NCI-H226 (cell line): ENCODE measurements around the gene GIMAP7.
"Not testable (repeated sequence)": the region's sequence is repeated elsewhere in the genome, so short reads cannot be mapped to it uniquely, and the experiment has no call there.

ENCODE experiments used
- DNase-seq: peaks from one replicate; pipeline ENCODE4 v3.0.0-alpha.2; 2015

Gene GIMAP7

DNA sequence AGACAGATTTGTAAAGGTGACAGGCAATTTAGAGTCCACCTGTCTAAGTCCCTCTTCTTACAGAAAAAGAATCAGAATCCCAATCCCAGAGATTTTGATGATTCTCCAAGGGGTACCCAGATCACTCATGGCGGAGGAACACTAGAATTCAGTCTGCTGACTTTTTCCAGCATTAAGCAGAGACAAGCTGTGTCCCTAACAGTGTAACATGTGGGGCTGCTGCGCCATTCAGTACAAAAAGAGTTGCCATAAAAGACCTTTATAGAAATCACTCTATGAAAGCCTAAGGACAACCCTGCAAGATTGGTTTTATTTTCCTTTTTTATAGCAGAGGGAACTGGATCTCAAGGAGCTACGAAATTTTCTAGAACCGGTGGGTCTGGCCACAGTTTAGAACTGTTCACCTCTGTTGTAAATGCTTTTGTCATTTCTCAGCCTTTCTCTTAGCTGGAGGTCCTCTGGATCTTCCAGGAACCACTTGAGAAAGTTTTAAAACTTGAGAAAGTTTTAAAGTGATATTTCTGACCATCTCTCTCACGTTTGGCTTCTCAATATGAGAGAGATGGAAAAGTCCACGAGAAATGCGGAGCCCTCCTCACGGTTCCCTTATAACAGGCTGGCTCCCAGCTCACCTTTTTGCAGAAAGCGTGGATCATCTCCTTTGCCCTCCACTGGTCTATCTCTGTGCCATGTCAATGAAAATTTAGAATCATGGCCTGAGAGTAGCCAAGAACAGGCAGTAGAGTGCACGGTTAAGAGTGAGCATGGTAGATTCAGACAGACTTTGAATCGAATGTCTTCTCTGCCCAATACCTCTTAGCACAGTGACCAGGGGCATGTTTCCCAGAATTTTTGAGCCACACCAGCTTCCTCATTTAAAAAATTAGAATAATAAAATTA is 826 bp downstream of the GIMAP7 start:
- DNase-seq, result no peak

DNA sequence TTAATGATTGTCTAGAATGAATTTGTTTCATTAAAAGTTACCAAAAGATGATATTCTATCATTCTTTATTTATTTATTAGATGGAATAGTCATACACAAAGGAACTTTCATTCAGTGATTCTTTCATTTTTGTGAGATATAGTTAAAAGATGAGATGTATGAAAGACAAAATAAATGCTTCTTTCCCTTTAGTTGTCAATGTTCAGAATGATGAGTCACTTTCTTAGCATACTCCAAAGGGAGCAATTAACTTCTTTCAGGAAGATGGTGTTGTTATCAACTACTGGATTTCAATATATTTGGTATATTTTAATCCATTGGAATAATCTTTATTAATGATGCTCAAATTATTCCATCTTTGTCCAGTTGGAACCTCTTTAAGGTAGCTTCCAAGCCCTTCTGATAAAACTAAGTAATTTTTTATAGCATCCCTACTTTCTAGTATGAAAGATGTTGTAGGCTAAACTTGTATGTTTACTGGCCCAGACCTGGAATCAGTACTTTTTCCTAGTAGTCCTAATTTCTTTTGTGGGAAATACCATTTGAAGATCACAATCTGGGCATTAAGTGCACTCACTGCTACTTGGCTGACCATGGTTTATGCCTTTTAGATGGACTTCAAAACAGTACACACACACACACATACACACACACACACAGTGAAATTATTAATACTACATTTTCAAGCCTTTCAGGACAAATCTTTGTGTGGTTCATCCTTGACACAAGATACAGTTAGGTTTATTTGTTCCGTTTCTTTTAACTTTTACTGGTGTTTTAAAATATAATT is 2.5 kb downstream of the GIMAP7 start:
- DNase-seq, result no peak

DNA sequence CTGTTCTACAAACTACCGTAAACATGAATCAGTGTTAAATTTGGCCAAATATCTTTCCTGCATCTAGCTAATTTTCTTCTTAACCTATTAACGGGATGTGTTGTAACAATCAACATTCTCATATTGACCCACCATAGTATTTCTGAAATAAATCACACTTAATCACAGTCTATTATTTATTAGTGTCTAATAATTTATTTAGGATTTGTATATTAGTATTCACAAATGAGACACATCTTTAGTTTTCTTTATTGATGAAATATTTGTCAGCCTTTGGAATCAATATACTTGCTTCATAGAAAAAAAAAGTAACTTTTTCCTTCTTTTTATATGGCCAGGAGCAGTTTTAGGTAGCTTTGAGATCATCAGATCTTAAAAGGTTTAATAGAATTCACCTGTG is 4.6 kb downstream of the GIMAP7 start:
- DNase-seq, result no peak

DNA sequence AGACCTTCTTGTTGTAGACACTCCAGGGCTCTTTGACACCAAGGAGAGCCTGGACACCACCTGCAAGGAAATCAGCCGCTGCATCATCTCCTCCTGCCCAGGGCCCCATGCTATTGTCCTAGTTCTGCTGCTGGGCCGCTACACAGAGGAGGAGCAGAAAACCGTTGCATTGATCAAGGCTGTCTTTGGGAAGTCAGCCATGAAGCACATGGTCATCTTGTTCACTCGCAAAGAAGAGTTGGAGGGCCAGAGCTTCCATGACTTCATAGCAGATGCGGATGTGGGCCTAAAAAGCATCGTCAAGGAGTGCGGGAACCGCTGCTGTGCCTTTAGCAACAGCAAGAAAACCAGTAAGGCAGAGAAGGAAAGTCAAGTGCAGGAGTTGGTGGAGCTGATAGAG is 5.5 kb downstream of the GIMAP7 start:
- no peak for DNase-seq

DNA sequence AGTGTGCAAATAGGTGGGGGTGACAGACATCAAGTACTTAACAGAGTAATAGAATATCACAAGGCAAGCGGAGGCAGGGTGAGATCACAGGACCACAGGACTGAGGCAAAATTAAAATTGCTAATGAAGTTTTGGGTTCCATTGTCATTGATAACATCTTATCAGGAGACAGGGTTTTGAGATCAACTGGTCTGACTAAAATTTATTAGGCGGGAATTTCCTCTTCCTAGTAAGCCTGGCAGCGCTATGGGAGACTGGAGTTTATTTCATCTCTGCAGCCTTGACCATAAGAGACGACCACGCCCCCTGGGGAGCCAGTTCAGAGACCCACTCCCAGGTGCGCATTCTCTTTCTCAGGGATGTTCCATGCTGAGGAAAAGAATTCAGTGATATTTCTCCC is 8.3 kb downstream of the GIMAP7 start:
- DNase-seq, result not testable (repeated sequence)

DNA sequence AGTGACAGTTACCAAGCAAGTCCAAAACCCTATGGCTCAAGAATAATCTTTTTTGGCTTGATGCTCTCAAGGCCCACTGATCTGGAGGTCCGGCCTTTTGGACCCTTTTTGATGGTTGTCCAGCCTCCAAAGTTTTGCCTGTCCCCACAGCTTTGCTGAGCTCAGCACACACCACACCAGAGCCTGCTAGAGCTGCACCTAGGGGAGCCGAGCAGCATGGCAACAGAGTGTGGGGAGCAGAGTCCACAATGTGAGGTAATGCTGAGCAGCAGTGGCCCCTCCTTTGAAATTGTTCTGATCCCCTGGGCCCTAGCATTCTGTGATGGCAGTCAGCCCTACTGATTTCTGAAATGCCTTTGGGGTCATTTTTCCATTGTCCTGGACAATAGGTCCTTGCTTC is 9.3 kb downstream of the GIMAP7 start:
- no peak for DNase-seq

DNA sequence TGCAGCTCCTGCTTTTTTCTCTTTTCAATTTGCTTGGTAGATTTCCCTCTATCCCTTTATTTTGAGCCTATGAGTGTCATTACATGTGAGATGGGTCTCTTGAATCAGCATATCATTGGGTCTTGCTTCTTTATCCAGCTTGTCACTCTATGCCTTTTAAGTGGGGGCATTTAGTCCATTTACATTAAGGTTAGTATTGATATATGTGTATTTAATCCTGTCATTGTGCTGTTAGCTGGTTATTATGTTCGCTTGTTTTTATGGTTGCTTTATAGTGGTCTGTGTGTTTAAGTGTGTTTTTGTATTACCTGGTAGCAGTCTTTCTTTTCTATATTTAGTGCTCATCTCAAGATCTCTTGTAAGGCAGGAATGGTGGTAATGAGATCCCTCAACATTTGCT is 17.0 kb downstream of the GIMAP7 start:
- no peak for DNase-seq

DNA sequence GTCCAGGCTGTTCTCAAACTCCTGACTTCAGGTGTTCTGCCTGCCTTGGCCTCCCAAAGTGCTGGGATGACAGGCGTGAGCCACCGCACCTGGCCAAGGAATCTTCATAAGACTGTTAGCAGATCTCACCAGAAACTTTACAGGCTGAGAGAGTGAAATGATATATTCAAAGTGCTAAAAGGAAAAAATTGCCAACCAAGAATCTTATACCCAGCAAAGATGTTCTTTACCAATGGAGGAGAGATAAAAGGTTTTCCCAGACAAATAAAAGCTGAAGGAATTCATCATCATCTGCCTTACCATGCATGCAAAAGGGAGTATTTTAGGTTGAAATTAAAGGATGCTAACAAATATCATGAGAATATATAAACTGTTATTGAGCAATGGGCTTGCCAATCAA is 23.6 kb downstream of the GIMAP7 start:
- no peak for DNase-seq

DNA sequence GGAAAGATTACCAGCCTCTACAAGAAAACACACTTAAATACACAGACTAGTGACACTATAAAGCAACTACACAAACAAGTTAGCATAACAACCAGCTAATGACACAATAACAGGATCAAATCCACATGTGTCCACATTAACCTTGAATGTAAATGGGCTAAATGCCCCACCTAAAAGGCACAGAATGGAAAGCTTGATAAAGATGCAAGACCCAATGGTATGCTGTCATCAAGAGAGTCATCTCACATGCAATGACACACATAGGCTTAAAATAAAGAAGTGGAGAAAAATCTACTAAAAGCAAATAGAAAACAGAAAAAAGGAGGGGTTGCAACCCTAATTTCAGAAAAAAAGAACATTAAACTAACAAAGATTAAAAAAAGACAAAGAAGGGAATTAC is 38.5 kb downstream of the GIMAP7 start:
- no peak for DNase-seq

DNA sequence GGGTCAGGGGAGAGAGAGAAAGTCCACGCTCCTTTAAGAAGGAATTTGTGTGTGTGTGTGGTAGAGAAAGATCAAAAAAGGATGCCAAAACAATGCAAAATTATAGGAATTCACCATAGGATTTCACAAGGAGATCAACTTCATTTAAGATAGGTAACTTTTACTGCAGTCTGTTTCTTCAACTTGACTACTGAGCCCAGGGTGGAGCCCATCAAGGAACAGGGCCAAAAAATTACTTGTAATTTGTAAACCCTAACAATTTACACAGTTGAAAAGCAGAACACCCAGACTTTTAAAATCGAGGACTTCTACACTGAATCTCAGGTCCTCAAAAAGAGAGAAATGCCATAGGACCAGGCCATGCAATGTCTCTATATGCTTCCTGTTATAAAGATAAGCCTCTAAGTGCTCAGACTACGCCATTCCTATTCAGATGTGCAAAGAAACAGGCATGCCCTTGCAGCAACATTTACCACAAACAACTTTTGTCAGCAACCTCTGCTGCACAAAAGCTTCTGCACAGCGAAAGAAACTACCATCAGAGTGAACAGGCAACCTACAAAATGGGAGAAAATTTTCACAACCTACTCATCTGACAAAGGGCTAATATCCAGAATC is 42.0 kb downstream of the GIMAP7 start:
- no peak for DNase-seq

DNA sequence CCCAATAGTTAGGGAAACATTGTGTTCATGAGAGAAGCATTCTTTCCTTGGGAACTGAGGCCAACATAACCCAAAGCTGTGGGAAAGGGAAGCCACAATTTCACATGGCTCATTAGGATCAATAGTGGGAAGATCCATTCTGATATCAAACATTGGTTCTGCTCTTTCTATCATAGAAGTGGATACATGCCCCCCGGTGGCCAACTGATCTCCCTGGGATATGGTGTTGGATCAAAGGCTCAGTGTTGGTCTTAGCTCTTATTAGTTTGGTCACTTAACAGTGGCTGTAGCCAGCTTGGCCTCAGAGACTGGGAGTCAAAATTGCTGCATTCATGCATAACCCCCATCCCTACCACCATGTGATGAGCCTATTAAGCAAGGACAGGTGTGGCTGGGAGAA is 45.8 kb downstream of the GIMAP7 start:
- no peak for DNase-seq

DNA sequence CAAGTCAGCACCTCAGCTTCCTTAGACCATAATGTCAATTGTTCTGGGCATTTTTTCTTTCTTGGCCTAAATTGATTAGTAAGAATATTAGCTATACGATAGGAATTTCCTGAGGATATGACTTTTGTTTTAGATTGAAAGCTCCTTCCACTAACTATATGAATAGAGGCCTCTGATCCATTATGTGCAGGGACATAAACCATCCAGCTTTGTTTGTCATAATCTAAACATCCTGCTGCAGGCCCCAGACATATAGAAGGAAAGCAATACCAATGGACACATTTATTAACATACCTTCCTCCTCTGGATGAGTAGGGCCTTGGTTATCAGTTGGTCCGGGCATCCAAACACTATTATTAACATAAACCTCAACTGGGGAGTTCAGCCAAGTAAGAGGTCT is 48.2 kb downstream of the GIMAP7 start:
- DNase-seq, result no peak

DNA sequence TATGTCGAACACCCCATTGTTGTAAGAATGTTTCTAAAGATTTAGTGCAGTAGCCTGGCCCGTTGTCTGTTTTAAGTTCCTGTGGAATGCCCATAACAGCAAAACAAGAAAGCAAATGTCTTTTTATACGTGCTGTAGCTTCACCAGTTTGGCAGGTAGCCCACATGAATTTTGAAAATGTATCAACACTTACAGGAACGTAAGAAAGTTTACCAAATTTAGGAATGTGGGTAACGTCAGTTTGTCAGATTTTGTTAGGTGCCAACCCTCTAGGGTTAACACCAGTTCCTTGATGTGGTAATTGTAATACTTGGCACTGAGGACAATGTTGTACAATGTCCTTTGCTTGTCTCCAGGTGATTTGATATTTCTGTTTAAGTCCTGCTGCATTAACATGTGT is 49.3 kb downstream of the GIMAP7 start:
- DNase-seq, result no peak

DNA sequence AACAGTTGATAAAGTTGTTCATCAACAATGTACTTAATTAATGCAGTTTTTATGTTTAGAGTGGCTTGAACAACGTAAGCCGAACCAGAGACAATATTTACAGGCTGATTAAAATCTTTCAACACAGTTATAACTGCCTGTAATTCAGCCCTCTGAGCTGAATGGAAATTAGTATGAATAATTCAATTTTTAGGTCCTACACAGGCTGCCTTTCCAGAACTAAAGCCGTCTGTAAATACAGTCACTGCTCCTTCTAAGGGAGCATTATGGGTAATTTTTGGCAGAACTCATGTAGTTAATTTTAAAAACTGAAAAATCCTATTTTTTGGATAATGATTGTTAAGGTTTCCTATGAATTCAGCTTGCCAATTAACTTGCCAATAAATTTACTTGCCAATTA is 49.9 kb downstream of the GIMAP7 start:
- DNase-seq, result no peak

DNA sequence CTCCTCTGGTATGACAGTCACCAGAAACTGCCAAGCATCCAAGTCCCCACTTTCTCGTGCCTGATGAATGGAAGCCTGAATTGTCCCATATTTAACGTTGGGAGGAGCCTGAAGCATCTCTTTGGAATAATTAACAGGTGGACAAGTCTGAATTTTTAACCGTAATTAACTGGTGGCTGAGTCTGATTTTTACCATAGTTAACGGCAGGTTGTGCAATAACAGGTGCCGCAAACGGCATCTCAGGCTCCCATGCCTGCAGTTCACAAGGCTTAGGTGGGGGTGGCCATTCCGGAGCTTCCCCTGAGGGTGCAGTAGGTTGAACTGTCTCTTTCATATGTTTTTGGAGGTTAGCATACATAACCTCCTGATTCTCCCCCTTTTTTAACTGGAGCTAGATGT is 50.6 kb downstream of the GIMAP7 start:
- no peak for DNase-seq

DNA sequence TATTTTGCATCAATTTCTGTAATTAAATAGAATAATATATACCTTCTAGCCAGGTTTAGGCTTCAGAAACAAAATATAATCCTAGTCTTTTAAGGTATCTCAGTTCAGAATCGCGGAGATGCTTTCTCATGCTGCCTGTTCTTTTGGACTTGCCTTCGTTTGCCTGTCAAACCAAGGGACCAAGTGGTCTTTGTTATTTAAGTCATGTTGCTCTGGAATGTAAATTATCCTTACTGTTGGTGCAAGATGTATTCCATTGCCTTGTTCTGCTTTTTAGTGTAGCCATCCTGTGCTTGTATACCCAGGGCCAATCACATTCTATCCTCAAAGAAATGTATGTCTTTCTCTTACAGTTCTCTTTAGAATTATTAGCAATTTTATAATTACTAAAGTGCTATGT is 51.5 kb downstream of the GIMAP7 start:
- DNase-seq, result no peak

DNA sequence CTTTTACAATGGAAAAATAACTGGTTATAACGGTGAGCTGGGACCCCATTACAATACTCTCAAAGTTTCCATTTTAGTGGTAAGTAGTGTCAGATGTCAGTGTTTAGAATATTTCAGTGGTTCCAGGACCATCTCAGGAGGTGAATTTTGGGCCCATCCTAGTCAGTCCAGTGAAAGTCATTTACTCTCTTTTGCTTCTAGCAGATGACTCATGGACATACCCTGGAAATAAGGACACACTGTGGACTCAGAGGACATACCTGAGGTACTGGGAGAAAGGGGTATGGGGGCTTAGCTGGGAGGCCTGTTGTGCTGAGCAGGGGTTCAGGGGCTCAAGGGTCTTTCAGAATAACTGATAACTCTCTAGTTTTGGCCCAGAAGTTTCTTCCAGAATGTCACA is 51.9 kb downstream of the GIMAP7 start:
- no peak for DNase-seq

DNA sequence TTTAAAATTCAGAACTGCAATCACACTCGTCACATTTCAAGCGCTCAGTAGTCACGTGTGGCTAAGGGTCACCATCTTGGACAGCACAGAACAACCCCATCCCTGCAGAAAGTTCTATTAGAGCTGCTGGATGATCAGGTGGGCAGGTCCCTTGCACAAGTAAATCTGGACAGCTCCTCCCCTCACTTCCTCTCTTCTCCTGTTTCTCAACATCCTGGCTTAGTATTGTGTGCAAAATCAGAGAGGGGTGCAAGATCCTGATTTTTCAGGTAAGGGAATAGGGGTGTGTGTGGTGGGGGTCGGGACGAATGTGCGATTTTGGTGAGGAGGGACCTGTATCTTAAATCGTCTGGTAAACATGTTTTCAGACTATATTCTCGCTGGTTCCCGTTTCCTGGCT is 52.5 kb downstream of the GIMAP7 start, which contains the start of gene GIMAP4:
Gene GIMAP4 (plus strand): TSS at position 222 of the 400 bp plus-strand sequence. CDS start 2,512 bp downstream, outside the sequence.
- no peak for DNase-seq

DNA sequence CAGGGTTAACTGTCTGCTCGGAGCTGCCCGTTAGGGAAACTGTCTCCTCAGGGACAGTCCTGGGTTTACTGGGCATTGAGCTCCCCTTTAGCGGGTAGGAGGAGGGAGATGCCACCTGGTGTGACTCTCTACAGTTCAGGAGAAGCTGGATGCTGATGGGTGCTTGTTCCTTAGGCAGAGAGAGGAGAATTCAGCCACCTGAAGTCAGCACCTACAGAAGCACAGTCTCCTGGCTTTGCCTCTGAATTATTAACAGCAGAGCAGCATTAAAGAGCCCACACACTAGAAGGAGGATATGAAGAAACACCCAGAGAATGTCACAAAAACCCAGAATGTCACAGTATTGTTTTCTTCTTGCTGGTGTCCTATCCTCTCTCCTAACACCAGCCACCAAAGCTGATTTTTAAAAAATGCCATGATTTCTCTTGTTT is 53.2 kb downstream of the GIMAP7 start:
- no peak for DNase-seq

DNA sequence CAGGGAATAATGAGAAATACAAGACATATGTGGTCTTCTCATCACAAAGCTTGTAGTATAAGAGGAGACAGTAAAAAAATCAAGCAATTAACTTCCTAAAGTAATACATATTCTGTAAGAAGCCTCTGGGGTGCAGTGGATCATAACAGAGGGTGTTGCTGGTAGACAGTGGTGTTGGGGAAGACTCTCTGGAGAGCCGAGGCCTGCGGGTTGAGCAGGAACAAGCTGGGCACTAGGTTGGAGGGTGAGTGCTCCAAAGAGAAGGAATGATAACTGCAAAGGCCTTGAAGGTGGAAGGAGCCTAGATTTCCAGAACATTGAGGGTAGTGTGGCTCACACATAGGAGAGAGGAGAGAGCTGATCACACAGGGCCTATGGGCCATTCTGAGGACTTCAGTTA is 54.0 kb downstream of the GIMAP7 start:
- DNase-seq, result no peak

DNA sequence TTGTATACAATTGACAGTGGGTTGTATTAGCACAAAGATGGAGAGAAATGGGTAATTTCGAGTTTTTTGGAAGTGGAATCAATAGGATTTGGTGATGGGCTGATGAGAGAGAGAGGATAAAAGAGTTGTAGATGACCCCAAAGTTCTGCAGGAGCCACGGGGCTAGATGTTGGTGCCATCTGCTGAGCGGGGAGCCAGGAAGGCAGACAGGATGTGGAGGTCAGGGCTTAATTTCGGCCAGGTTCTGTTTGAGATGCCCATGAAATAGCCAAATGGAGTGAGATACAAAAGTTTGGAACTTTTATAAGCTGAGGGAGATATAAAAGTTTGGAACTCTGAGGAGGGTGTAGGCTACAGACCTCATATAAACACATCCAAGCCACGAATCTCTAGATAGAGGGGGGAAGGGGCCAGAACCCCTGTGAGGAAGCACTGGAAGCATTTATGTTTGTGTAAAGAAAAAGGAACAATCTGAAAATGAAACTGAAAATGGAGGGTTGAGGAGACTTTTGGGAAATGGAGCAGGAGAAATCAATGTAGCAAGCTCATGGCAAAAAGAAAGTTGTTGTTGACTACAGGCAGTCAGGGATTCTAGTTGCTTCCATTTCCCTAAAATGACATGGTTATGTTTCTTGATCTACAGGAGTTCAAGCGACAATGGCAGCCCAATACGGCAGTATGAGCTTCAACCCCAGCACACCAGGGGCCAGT is 54.7 kb downstream of the GIMAP7 start:
- DNase-seq, result no peak
